ENCODE results near the gene ITGBL1. TPM values are rescaled to one million over a fixed set of nuclear protein-coding genes. Genes with fewer than 3 reads are reported as not detected.
"Not testable (repeated sequence)": the region's sequence is repeated elsewhere in the genome, so short reads cannot be mapped to it uniquely, and the experiment has no call there.

The ITGBL1 gene
- total RNA-seq, 1 donor from 2014 or later: 0.81 TPM

GRCh38 chr13:101511161-101511560, 58.7 kb downstream of the ITGBL1 start:
- no peak for DNase-seq (ENCODE audit: low spot score)
- ATAC-seq: no peak

DNA sequence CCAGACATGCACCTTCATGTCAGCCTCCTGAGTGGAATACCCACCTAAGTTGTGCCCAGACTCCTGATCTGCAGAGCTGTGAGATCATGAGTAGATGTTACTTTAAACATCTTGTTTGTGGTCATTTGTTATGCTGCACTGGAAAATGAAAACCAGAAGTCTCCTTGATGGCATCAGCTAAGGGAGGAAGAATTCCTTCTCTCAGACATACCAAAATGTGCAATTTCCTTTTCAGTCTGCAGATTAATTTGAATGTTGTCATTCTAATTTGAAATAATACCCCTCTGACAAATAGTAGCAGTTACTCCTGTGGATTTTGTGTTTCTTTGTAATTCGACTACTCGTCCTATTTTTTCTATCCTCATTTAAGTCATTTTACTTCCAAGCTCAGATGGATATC, 59.3 kb downstream of the ITGBL1 start:
- DNase-seq (ENCODE audit: low spot score): no peak
- no peak for ATAC-seq

DNA sequence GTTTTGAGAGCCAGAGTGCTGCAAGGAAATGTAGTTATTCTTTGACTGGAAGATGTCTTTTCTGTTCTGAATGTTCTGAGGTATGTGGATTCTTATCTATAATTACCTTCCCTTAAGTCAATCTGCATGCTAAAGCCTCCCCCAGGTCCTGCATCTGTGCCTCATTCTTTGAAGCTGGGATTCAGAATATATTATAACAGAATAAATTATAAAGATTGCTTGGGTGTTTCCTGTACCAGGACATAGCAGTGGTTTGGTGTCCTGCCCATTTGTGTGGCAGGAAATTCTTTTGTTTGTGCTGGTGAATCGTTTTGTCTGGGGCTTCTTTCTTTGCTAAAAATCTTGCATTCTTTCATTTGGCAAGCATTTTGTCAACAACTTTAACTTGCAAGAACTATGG, 60.2 kb downstream of the ITGBL1 start:
- DNase-seq (ENCODE audit: low spot score): no peak
- ATAC-seq: no peak

GRCh38 chr13:101514100-101514499, 61.6 kb downstream of the ITGBL1 start:
- ATAC-seq (no peak), DNase-seq (ENCODE audit: low spot score) (no peak)

DNA sequence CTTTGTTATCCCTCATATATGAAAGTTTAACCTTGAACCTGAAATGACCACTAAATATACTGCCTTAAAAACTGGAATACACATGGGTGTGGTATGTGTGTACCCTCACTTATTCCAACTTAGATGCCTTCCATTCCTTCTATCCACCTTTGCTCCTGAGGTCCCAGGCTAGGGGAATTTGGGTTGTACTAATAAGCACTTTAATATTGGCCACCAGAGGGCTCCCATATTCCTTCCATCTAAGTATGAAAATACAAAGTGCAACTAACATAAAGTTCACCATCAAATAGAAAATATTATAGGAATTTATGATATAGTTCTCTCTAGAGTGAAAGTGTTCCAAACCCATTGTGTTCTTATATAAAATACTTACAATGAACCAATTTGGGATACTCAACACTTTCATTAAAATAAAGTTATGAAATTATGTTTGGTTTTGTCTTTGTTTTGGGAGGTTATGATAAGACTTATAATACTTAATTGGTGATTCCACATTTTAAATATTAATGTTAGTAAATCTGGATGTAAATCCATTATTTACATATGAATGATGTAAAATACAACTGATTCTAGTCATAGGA, 62.3 kb downstream of the ITGBL1 start:
- ATAC-seq (peak; percentile 97), DNase-seq (ENCODE audit: low spot score) (no peak)

DNA sequence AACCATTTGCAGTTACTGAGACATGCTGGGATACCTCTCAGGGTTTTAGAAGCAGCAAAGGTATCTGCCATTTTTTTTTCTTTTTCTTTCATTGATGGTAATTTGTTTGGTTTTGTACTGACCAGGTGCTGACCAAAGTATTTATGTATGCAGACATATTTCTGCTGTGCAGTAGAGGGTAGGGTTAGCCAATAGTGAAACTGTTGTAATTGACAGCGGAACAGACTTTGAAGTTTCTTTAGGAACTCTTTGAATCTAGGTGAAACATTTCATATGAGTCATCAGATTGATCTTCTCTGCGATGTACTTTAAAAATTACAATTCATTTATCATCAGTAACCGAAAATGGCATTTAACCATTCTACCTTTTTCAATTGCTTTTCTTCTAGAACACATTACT, 63.0 kb downstream of the ITGBL1 start:
- DNase-seq (ENCODE audit: low spot score): no peak
- no peak for ATAC-seq

DNA sequence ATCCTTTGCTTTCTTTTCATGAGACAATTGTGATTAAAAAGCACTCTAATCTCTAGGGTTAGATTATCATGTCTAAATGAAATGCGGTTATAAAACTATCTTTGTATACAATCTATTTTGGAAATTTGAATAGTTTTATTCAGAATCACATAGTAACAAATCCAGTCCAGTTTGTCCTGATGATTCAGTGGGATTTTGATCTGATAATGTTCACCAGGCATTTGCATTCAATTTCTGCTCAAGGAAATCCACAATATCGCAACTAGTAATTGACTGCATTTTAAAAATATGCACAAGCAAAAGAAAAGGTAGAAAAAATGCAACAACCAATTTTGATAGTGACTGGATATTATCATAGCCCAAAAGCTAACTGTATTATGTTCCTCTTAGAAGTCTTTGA, 63.8 kb downstream of the ITGBL1 start:
- no peak for DNase-seq (ENCODE audit: low spot score)
- no peak for ATAC-seq

DNA sequence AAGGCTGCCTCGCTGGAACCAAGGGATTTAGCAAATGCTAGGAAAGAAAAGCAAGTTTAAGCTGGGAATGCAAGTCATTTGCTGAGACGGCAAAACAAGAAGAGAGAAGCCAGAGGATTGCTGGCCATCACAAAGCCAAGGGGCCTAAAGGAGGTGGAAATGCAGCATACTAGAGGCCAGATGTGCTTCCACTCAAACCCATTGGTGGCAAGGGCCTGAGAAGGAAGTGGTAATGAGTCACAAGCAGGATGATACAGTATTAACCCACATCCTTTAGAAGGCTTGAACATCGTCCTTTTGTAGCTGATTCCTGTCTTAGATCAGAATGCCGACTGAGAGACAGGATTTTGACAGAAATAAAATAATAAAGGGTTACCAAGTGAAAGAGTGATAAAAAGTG, 68.2 kb downstream of the ITGBL1 start:
- ATAC-seq: no peak
- DNase-seq (ENCODE audit: low spot score): no peak

DNA sequence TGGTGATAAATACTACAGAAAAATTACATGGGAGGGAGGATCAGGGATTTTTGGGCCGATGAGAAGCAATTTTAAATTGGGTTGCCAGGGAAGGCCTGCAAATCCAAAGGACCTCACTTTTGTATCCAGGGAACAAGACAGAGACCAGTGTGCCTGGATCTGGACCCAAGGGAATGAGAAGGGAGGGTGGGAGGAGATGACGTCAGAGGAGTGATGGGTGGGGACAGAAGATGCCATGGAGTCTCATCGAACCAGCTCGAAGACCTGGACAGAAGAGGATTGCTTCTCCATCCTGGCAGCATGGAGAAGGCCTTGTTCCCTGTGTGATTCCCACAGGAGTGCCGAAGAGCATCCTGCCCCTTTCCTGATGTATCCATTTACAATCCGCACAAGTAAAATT, 68.9 kb downstream of the ITGBL1 start:
- ATAC-seq (no peak), DNase-seq (ENCODE audit: low spot score) (no peak)

DNA sequence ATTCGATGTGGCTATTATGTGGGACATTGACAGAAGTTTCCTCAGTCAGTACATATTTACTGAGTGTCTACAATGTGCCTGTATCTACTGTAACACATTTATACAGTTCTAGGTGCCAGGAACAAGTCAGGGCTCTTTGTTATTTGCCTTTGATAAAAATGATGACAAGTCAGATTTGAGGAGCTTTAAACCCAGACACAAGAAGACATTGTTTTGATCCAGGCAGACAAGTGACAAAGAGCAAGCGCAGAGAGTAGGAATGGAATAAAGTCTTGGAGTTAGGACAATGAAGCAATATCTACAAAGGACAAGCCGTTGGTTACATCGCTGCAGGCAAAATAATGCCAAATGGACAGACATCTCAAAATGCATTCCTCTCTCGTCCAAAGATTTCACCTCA, 70.1 kb downstream of the ITGBL1 start:
- DNase-seq (ENCODE audit: low spot score): no peak
- ATAC-seq: no peak

DNA sequence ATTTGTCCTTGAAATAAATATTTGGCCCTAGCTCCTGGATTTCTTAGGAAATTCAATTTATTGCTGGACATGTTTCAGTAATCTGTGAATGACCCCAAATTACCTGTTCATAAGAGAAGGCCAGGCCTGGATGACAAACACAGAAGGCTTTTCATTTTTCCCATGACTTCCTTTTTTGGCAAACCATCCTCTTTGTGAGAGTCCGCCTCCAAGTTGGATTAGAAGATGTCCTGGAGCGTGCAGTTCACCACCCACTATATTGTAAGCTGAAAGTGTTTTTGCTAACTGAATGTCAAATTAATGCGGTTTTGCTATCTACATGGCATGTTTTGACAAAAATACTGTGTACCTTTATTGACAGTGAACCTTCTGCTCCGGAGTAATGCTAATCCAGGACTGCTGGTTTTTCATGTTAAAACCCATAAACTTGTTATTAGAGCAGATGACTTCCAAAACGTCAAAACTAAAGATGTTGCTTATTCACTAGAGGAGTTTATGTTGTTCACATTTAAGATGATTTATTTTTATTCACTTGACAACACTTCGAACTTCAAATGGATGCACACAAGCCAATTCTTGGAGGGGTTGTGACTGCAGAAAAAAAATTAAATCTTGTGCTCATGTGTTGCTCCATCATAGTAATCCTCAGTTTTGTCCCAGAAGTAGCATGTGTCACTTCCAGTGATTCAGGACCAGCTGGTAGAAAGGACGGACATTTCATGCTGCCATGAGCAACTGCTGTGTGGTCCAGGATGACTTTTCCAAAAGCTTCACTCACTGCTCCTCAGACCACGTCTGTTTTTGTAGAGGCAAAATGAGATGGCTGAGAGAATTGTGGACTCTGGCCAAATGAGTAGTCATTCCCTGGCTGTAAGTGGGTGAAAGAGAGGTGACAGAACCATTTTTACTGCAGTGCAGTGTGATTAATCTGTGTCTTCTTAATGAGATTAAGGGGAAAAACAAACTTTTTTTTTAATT, 71.0 kb downstream of the ITGBL1 start:
- ATAC-seq (no peak), DNase-seq (ENCODE audit: low spot score) (no peak)

- DNase-seq (ENCODE audit: low spot score) (no peak), ATAC-seq (no peak)
Measured at GRCh38 chr13:101527130-101527529, 74.7 kb downstream of the ITGBL1 start.

- no peak for ATAC-seq
Measured at GRCh38 chr13:101529422-101529821, 76.9 kb downstream of the ITGBL1 start.

GRCh38 chr13:101530293-101530692, 77.8 kb downstream of the ITGBL1 start:
- no peak for ATAC-seq
- no peak for DNase-seq (ENCODE audit: low spot score)

More at GRCh38 chr13:101529422-101529821, 76.9 kb downstream of the ITGBL1 start:
- no peak for DNase-seq (ENCODE audit: low spot score)

GRCh38 chr13:101535192-101535746, 82.8 kb downstream of the ITGBL1 start:
- DNase-seq (ENCODE audit: low spot score) (no peak), ATAC-seq (no peak)

DNA sequence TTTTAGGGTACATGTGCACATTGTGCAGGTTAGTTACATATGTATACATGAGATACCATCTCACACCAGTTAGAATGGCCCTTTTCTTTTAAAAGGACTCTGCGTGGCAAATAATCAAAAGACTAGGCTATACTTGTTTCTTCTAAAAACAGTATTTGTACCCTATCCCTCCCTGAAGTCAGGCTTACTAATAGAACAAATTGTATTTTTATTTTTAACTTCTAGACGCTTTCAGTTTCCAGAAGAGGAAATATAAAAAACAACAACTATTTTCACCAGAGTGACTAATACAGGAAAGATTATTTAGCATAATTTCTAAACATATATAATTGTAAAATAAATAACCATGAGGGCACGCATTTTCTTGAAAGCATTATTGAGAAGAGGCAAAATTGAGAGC, 83.6 kb downstream of the ITGBL1 start:
- no peak for ATAC-seq
- no peak for DNase-seq (ENCODE audit: low spot score)

- not testable (repeated sequence) for ATAC-seq; DNase-seq (ENCODE audit: low spot score)
Measured at GRCh38 chr13:101544544-101544943, 92.1 kb downstream of the ITGBL1 start.

GRCh38 chr13:101544979-101545378, 92.5 kb downstream of the ITGBL1 start:
- DNase-seq (ENCODE audit: low spot score) (no peak), ATAC-seq (no peak)

- no peak for ATAC-seq
- no peak for DNase-seq (ENCODE audit: low spot score)
Measured at GRCh38 chr13:101545521-101545920, 93.0 kb downstream of the ITGBL1 start.

GRCh38 chr13:101552286-101552685, 99.8 kb downstream of the ITGBL1 start:
- DNase-seq (ENCODE audit: low spot score) (no peak), ATAC-seq (no peak)

- ATAC-seq (no peak), DNase-seq (ENCODE audit: low spot score) (no peak)
Measured at GRCh38 chr13:101552786-101553185, 100.3 kb downstream of the ITGBL1 start.

Data from left lobe of liver (tissue), 2 donors.